H9 (cell line): ENCODE data around the gene TMPRSS2. TPM values are rescaled to one million over a fixed set of nuclear protein-coding genes. Genes with fewer than 3 reads are reported as not detected.

ENCODE experiments used
- DNase-seq: peaks from one replicate; pipeline ENCODE4 v3.0.0-alpha.2; 2017
- H2AFZ ChIP-seq: one replicate; pipeline ENCODE4 v1.6.1; 2013; ENCODE audit warnings: mild to moderate bottlenecking, low read length, control low read depth, moderate library complexity
- H2AK5ac ChIP-seq: 2 replicates; pipeline ENCODE4 v1.6.1; 2013; ENCODE audit warnings: low read length, control low read depth, mixed read lengths; ENCODE audit not compliant: insufficient read length
- H2BK120ac ChIP-seq: one replicate; pipeline ENCODE4 v1.6.1; 2013; ENCODE audit warnings: low read depth, mild to moderate bottlenecking, low read length, control low read depth, inconsistent platforms; ENCODE audit not compliant: poor library complexity, severe bottlenecking
- H2BK12ac ChIP-seq: 2 replicates; pipeline ENCODE4 v1.6.1; 2013; ENCODE audit warnings: low read length, control low read depth, mixed read lengths, low read depth; ENCODE audit not compliant: insufficient read length
- H2BK15ac ChIP-seq: 2 replicates; pipeline ENCODE4 v1.6.1; 2013; ENCODE audit warnings: low read depth, low read length, control low read depth
- H2BK20ac ChIP-seq: one replicate; pipeline ENCODE4 v1.6.1; 2013; ENCODE audit warnings: low read depth, mild to moderate bottlenecking, low read length, control low read depth, inconsistent platforms; ENCODE audit not compliant: poor library complexity, severe bottlenecking
- H2BK5ac ChIP-seq: 2 replicates; pipeline ENCODE4 v1.6.1; 2013; ENCODE audit warnings: low read length, control low read depth, mixed read lengths; ENCODE audit not compliant: insufficient read length
- H3K14ac ChIP-seq: 2 replicates; pipeline ENCODE4 v1.6.1; 2013; ENCODE audit warnings: low read length, control low read depth; ENCODE audit not compliant: insufficient read depth
- H3K18ac ChIP-seq: 2 replicates; pipeline ENCODE4 v1.6.1; 2013; ENCODE audit warnings: low read depth, mild to moderate bottlenecking, mixed read lengths, low read length, control low read depth; ENCODE audit not compliant: insufficient read length
- H3K23ac ChIP-seq: 2 replicates; pipeline ENCODE4 v1.6.1; 2013; ENCODE audit warnings: low read length, control low read depth, mixed read lengths, low read depth; ENCODE audit not compliant: insufficient read length
- H3K23me2 ChIP-seq: 2 replicates; pipeline ENCODE4 v1.6.1; 2013; ENCODE audit warnings: low read depth, mild to moderate bottlenecking, mixed read lengths, low read length, control low read depth; ENCODE audit not compliant: insufficient read length, poor library complexity, severe bottlenecking
- H3K27ac ChIP-seq: 2 replicates; pipeline ENCODE4 v1.5.1; 2013; ENCODE audit warnings: low read length, control low read depth, mixed read lengths, low read depth; ENCODE audit not compliant: insufficient read length
- H3K27me3 ChIP-seq: 2 replicates; pipeline ENCODE4 v1.6.1; 2013; ENCODE audit warnings: low read length, control low read depth, inconsistent platforms; ENCODE audit not compliant: insufficient read depth
- H3K4ac ChIP-seq: 2 replicates; pipeline ENCODE4 v1.6.1; 2013; ENCODE audit warnings: low read depth, mild to moderate bottlenecking, control low read depth, inconsistent platforms, low read length, moderate library complexity
- H3K4me1 ChIP-seq: 2 replicates; pipeline ENCODE4 v1.6.1; 2013; ENCODE audit warnings: low read length, control low read depth, inconsistent platforms; ENCODE audit not compliant: insufficient read depth
- H3K4me2 ChIP-seq: 2 replicates; pipeline ENCODE4 v1.6.1; 2013; ENCODE audit warnings: low read length, control low read depth, mixed read lengths; ENCODE audit not compliant: insufficient read length, insufficient read depth
- H3K56ac ChIP-seq: 2 replicates; pipeline ENCODE4 v1.6.1; 2013; ENCODE audit warnings: low read depth, mild to moderate bottlenecking, mixed read lengths, low read length, control low read depth; ENCODE audit not compliant: insufficient read length
- H3K79me1 ChIP-seq: 2 replicates; pipeline ENCODE4 v1.6.1; 2013; ENCODE audit warnings: low read depth, mild to moderate bottlenecking, moderate library complexity, low read length, control low read depth, inconsistent platforms; ENCODE audit not compliant: insufficient read depth, poor library complexity, severe bottlenecking
- H3K79me2 ChIP-seq: 2 replicates; pipeline ENCODE4 v1.6.1; 2013; ENCODE audit warnings: low read length, control low read depth, inconsistent platforms; ENCODE audit not compliant: insufficient read depth
- H3K9ac ChIP-seq: 2 replicates; pipeline ENCODE4 v1.6.1; 2013; ENCODE audit warnings: low read length, control low read depth, mixed read lengths; ENCODE audit not compliant: insufficient read length; ENCODE audit errors: extremely low read depth
- H3K9me3 ChIP-seq: one replicate; pipeline ENCODE4 v1.6.1; 2013; ENCODE audit warnings: low read depth, low read length, inconsistent platforms; ENCODE audit not compliant: control insufficient read depth
- H3T11ph ChIP-seq: one replicate; pipeline ENCODE4 v1.6.1; 2013; ENCODE audit warnings: mild to moderate bottlenecking, low read length, control low read depth, inconsistent platforms
- H4K20me1 ChIP-seq: one replicate; pipeline ENCODE4 v1.6.1; 2013; ENCODE audit not compliant: control insufficient read depth, insufficient read length, insufficient read depth
- H4K5ac ChIP-seq: 2 replicates; pipeline ENCODE4 v1.6.1; 2013; ENCODE audit warnings: low read depth, mild to moderate bottlenecking, mixed read lengths, low read length, control low read depth; ENCODE audit not compliant: insufficient read length
- H4K8ac ChIP-seq: replicated peaks from 2 replicates; pipeline ENCODE4 v1.6.1; 2013; ENCODE audit warnings: low read length, control low read depth, mixed read lengths, low read depth; ENCODE audit not compliant: insufficient read length
- H4K91ac ChIP-seq: 2 replicates; pipeline ENCODE4 v1.6.1; 2013; ENCODE audit warnings: low read depth, mild to moderate bottlenecking, moderate library complexity, mixed read lengths, low read length, control low read depth; ENCODE audit not compliant: insufficient read length
- H3K27ac Mint-ChIP-seq, 3 experiments: 2 replicates in 2 of 3; 3 replicates in 1 of 3; pipeline ENCODE4 v1.8.0; 2020 to 2021; ENCODE audit warnings: mixed read lengths in 3 of 3, mild to moderate bottlenecking in 1 of 3, moderate library complexity in 1 of 3
- H3K27me3 Mint-ChIP-seq: 2 replicates; pipeline ENCODE4 v1.8.0; 2021; ENCODE audit warnings: low read depth, mild to moderate bottlenecking, moderate library complexity, mixed read lengths
- H3K36me3 Mint-ChIP-seq, 3 experiments: 2 replicates in 2 of 3; 3 replicates in 1 of 3; pipeline ENCODE4 v1.8.0; 2020 to 2021; ENCODE audit warnings: low read depth in 3 of 3, mixed read lengths in 3 of 3; ENCODE audit not compliant: insufficient read depth in 1 of 3
- H3K4me1 Mint-ChIP-seq, 2 experiments: 2 replicates each; pipeline ENCODE4 v1.8.0; 2020; ENCODE audit warnings: mixed read lengths in 2 of 2
- H3K4me3 Mint-ChIP-seq, 2 experiments: 2 replicates in 1 of 2; 3 replicates in 1 of 2; pipeline ENCODE4 v1.8.0; 2020 to 2021; ENCODE audit warnings: mild to moderate bottlenecking in 2 of 2, mixed read lengths in 2 of 2, moderate library complexity in 1 of 2
- H3K9me3 Mint-ChIP-seq, 2 experiments: 2 replicates in 1 of 2; 3 replicates in 1 of 2; pipeline ENCODE4 v1.8.0; 2020; ENCODE audit warnings: mild to moderate bottlenecking in 2 of 2, mixed read lengths in 2 of 2, moderate library complexity in 1 of 2
- WGBS: extraction: QIAGEN DNeasy Blood & Tissue Kit; methylation state at CpG from one replicate; pipeline ENCODE4 v1.1.7; 2013; ENCODE audit warnings: missing lambda C conversion rate, low lambda C conversion rate, mixed read lengths; ENCODE audit not compliant: insufficient read length; ENCODE audit errors: extremely low coverage; 5-methylcytosine and 5-hydroxymethylcytosine counted together
- total RNA-seq: library from RNA; stranded (reverse); gene quantifications from 2 replicates; pipeline ENCODE4 v1.2.1, GENCODE V29; 2021
- TF ChIP-seq, protein P1 (sequence below): fragments of 200-600 bp; sonication (generic); conservative IDR thresholded peaks from 3 replicates; pipeline ENCODE4 v1.8.0; 2021; ENCODE audit warnings: antibody characterized with exemption, mild to moderate bottlenecking

The TMPRSS2 gene
- total RNA-seq, 1 experiment from 2014 or later: 12.1 TPM

DNA sequence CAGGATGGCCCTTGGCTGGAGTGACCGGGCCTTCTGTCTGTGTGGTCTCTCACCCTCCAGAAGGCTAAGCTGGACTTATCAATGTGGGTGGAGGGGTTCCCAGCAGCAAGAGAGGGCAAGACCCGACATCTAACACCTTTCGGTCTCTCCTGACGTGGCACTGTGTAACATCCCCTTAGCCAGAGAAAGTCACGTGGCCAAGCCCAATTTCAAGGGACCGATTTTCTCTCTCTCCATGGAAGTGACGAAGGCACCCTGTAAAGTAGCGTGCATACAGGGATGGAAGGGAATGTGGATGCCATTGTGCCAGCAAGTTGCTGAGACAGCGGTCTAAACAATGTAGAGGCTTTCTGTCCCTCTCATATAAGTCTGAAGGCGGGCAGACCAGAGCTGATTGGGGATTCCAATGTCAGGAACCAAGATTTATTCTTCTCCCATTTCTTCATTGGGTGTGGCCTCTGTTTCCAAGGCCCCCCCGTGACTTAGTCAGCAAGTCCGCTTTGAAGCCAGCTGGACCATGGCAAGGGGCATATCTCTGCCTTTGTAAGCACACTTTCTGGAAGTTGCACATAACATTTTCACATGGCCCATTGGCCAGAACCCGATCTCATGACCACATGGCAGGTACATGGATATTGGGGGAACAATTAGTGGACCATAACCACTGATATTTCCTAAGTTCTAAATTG is 69.4 kb downstream of the TMPRSS2 start:
- peaks cover 12 to 13% of the 10 kb centered on the region in 2 experiments for H3K4me1 Mint-ChIP-seq
- H3K36me3 Mint-ChIP-seq: peaks cover 8 to 23% (median 14%) of the 10 kb centered on the region in 3 experiments
- no peaks in the 10 kb centered on the region for H3K9me3 ChIP-seq
- H3K23me2 ChIP-seq: no peaks in the 10 kb centered on the region
- no CpG with 5 or more reads among the region's 13 CpGs for WGBS
- H2AK5ac ChIP-seq: no peak overlapping the region
- H2BK15ac ChIP-seq: no peak overlapping the region
- H4K5ac ChIP-seq: no peak overlapping the region
- no peak overlapping the region for H2AFZ ChIP-seq
- H3K9me3 Mint-ChIP-seq: peaks cover 5 to 6% of the 10 kb centered on the region in 2 experiments; a peak in 3 of 5 replicates
- H3K27me3 Mint-ChIP-seq: no peaks in the 10 kb centered on the region; the same call in 1 of the 2 replicates
- H4K91ac ChIP-seq: no peak overlapping the region
- H2BK20ac ChIP-seq: no peak overlapping the region
- TF ChIP-seq, protein P1, sequence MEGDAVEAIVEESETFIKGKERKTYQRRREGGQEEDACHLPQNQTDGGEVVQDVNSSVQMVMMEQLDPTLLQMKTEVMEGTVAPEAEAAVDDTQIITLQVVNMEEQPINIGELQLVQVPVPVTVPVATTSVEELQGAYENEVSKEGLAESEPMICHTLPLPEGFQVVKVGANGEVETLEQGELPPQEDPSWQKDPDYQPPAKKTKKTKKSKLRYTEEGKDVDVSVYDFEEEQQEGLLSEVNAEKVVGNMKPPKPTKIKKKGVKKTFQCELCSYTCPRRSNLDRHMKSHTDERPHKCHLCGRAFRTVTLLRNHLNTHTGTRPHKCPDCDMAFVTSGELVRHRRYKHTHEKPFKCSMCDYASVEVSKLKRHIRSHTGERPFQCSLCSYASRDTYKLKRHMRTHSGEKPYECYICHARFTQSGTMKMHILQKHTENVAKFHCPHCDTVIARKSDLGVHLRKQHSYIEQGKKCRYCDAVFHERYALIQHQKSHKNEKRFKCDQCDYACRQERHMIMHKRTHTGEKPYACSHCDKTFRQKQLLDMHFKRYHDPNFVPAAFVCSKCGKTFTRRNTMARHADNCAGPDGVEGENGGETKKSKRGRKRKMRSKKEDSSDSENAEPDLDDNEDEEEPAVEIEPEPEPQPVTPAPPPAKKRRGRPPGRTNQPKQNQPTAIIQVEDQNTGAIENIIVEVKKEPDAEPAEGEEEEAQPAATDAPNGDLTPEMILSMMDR: no peak
- H3K79me2 ChIP-seq: no peaks in the 10 kb centered on the region
- H2BK120ac ChIP-seq: no peak overlapping the region
- H3K4me3 Mint-ChIP-seq: no peak overlapping the region
- no peak overlapping the region for H2BK12ac ChIP-seq
- H3K27ac ChIP-seq: no peak overlapping the region
- H3K4ac ChIP-seq: no peak overlapping the region
- H3K18ac ChIP-seq: no peak overlapping the region
- H3K27ac Mint-ChIP-seq: no peak overlapping the region; a peak in 1 of 7 replicates
- no peaks in the 10 kb centered on the region for H3K4me1 ChIP-seq
- DNase-seq: no peak
- no peaks in the 10 kb centered on the region for H3K79me1 ChIP-seq
- no peak overlapping the region for H3T11ph ChIP-seq
- no peak overlapping the region for H3K56ac ChIP-seq
- no peak overlapping the region for H3K14ac ChIP-seq
- no peak overlapping the region for H3K9ac ChIP-seq
- no peak overlapping the region for H2BK5ac ChIP-seq
- no peak overlapping the region for H3K4me2 ChIP-seq
- no peak overlapping the region for H4K8ac ChIP-seq
- H3K27me3 ChIP-seq: no peaks in the 10 kb centered on the region
- no peaks in the 10 kb centered on the region for H4K20me1 ChIP-seq
- H3K23ac ChIP-seq: no peak overlapping the region
